CD4-positive, alpha-beta T cell treated with Interleukin-6 at 100 ng/mL for 8 hours (primary cell): ENCODE data around the gene NEU4.
"Not testable (repeated sequence)": the region's sequence is repeated elsewhere in the genome, so short reads cannot be mapped to it uniquely, and the experiment has no call there.

Experiments
- DNase-seq: peaks from one replicate; pipeline ENCODE4 v3.0.0-alpha.2; 2020; ENCODE audit warnings: mixed read lengths, low spot score

Gene NEU4

DNA sequence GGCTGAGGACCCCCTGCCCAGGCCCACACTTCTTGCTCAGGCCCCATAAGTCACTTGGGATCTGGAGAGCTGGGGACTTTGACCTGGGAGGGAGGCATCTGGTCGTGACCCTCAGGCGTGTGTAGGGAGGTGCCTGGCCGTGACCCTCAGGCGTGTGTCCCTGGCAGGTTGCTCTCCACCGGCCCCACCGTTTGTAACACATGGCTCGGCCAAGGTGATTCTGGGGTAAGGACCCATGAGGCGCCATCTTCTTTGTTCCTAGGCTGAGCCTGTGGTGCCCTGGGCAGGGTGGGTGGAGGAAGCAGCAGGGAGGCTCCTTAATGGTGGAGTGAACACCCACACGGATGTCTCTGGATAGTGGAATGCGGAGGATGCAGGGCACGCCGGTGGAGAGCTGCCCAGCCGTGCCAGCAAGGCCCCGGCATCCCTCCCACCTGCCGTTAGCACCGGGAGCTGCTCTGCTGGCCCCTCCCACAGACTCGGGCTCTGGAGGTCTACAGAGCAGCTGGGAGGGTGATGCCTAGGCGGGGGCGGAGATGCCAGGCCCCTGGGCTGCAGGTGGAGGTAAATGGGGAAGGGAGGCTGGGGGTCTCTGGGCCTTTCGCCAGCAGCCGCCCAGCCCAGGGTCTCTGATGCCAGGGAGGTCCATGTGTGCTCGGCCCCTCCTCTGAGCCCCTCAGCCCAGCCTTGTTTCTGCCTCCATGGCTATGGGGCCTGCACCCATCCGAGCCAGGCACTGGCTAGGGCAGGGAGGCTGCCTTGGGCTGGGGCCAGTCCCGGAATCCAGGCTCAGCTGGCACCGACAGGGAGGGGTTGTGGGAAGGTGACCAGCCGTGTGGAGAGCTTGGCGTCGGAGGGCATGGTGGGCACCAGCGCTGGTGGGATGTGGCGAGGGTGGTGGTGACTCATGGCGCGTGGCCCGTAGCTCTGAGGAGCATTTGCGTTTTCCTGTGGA is 33.5 kb upstream of the NEU4 start:
- no peak for DNase-seq

DNA sequence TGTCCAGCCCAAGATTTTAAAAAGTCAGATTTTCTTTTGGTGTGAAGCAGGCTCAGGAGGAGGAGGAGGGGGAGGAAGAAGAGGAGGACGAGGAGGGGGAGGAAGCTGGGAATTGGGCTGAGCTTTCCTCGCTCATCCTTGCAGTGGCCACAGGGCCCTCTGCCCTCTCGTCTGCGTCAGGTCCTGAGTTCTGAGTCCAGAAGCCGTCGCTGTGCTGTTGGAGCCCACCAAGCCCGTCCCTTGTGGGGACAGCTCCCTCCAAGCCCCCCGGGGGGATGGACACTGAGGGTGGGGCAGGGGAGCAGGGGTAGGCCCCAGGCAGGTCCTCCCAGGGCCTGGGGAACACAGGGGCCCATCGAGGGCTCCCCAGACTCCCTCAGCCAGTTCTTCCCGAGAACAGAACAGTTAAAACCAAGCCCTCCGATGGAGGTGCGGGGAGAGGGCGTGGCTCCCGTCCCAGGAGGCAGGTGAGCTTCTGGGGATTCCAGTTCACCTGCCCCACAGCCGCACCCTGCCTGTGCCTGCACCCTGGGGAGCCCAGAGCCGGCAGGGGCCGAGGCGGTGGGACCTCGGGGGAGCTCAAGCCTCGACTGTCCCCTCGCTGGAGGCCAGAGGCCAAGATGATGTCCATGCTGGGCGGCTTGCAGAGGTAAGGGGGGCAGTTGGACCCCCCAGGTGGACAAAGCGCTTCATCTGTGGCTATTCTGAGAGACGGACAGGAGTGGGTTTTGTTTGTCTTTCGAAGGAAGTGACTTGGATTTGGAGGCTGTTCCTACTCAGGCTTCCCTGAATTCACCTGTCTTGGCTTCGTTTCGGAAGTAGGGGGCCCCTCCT is 32.4 kb upstream of the NEU4 start, which contains the start of gene GAL3ST2:
Gene GAL3ST2 (plus strand): TSS at position 487 of the 834 bp plus-strand sequence. CDS start 134 bp downstream, at position 621.
- no peak for DNase-seq

DNA sequence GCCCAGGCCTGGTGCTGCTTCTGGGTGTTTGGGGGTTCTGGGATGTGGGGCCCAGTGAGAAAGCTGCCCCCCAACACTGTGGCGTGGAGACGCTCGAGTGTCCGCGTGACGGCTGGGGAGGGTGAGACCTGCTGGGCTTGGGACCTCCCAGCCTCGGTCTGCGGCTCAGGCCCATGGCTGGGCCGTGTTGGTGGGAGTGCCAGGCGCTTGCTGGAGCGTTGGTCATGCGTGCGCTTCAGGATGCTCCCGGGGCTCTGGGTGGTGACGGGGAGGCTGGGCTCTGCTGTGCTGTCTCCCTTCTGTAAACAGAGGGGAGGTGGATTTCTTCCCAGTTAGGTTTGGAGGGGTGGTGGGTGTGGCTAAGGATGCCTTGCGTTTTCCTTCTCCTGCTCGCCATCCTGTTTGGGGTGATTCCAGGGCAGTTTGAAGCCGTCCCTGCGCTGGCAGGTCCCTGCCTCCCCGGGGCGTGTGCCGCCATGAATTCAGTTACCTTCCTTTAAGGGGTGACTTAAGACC is 31.8 kb upstream of the NEU4 start:
- DNase-seq: no peak

DNA sequence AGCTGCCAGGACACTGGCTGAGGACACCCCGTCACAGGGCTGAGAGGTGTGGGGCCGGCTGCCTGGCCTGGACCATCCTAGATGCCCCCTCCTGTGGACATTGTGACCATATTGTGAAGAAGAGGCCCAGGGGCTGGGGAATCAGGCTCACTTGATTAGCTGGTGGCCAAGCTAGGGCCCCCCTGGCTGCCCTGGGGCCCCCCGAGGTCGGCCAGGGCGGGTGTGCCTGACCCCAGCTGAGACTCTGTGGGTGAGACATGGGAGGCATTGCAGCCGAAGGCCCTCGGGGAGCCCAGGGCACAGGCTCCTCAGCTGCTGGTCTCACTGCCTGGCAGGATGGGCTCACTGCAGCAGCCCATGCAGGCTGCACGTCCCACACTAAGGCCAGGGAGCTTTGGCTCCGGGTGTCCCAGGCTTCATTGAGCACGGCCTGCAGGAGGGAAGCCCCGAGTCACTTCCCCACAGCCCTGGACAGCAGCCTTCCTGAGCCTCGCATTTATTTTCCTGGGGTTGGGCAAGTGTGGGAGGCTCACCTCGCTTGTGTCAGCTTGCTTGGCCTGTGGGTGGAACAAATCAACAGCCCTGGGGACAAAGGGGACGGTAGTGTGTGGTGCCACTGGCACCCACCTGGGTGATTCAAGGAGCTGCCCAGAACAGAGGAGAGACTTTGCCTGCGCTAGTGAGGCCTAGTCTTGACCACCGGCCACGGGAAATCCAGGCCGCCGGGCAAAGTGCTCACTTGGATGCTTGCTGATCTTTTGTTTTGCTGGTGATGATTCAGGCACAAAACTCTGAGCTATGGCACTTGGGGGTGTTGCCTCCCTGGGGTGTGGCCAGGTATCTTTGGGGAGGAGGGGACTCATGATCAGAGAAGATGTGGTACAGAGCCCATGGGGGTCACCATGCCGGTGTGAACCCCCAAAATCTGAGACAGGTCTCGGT is 31.0 kb upstream of the NEU4 start:
- no peak for DNase-seq

DNA sequence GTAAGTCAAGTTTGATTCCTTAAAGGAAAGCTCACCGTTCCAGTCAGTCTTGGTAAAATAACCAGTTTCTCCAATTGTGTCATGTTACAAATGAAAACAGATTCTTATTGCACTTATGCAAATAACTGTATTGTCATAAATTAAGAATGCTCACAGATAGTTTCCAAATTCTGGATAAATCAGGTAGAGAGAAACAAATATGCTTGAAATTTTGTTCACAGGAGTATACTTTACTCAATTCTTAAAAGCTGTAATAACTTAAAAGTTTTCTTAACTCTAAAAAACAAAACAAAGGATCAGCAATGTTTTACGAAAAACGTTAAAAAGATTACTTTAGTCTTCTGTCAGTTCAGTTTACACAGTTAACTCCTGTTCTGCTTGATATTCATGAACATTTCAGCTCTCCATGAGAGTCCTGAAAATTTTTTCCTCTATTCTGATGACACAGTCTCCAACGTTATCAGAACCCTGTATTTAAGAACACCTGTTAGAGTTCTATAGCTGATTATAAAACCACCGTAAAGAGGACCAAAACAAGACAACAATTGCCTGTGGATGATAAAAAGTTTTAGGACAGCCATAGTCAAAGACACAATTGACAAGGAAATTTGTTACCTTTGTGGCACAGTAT is 27.9 kb upstream of the NEU4 start:
- no peak for DNase-seq

DNA sequence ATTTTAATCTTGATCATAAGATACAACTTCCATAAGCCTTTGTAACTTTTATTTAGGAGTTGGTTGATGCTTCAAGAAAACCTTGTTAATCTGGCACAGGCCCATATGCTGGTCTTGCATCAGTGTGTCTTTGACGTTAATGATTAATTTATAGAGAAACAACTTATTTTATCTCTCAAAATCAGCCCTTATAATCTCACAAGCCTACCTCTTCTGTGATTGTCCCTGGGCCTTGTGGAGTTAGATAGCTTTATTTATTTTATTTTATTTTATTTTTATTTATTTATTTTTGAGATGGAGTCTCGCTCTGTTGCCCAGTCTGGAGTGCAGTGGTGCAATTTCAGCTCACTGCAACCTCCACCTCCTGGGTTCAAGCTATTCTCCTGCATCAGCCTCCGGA is 26.9 kb upstream of the NEU4 start:
- not testable (repeated sequence) for DNase-seq

DNA sequence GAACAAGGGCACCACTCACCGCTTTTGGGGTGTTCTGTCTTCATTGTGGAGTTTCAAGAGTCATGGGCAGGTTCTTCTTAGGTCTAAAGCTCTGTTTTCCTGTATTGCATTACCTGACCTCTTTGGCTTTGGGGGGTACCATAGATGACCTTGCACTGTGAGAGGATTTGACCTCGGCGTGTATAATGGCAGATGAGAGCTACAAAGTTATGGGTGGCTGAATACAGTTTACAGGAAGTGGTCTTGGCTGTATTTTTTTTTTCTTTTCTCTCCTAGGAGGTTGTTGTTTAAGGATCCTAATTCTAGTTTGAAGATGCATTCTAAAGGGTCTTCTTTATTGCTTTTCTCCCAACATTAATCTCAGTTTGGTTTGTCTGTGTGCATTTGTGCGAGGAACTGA is 20.9 kb upstream of the NEU4 start:
- no peak for DNase-seq

DNA sequence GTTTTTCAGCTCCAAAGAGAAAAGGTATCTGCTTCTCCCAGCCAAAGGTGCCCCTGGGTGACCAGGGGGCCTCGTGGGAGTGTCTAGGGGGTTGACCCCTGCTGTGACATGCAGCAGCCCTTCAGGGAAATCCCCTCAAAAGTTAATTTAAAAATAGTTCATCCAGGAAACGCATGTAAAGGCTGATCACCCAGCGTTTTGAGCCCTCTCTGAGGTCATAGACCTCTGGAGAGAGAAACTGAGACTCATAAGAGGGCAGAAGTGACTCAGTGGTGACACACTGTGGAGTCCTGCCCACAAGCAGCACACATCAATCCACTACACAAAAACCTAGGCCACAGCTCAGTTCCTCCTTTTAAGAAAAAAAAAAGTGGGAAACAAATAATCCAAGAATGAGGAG is 20.4 kb upstream of the NEU4 start:
- DNase-seq: no peak

DNA sequence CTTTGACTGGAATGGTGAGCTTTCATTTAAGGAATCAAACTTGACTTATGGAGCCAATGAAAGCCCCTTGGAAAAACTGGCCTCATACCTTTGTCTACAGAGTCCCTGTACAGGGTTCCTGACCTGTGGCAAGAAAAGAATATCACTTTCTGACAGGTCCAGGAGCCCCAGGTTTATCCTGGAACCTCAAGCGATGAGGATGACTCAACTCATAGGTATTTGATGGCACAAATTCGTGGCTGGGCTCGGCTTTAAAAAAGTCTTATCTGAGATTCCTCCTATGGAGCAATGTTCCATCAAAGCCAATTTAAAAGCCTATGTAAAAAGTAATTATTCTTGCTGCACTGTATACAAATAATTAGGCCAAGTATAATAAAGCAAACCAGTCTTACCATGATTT is 17.6 kb upstream of the NEU4 start:
- not testable (repeated sequence) for DNase-seq

DNA sequence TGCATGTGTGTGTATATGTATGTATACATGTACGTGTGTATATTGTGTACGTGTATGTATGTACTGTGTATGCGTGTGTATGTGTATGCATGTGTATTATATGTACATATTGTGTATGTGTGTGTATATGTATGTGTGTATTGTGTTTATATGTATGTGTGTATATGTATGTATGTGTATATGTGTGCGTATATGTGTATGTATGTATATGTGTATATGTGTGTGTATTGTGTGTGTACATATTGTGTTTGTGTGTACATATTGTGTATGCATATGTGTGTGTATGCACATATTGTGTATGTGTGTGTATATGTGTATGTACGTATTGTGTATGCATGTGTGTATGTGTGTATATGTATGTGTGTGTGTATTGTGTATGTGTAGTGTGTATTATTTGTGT is 15.6 kb upstream of the NEU4 start:
- no peak for DNase-seq

DNA sequence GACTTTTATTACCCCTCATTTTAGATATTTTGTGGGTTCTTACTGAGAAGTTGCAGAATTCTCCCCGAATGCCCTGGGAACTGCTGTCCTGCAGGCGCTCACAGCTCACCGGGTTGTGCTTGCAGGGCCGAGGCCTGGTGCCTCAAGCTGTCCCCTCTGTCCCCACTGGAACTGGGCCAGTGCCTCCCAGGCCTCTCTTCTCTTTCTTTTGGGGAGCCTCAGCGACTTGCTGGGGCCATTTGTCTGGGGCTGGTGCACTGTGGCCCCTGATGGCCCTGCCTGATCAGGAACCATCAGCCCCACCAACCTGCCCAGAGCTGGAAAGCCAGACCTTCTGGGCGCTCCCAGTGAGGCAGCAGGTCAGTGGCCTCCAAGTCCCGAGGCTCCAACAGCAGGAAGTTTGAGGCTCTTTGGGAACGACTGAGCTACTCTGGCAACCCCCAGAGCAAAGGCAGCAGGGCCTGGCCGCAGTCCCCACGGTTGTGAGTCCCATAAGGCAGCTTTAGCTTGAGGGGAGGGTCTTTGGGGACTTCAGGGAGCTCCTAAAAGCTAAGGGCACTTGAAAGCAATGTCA is 14.7 kb upstream of the NEU4 start:
- DNase-seq: no peak

DNA sequence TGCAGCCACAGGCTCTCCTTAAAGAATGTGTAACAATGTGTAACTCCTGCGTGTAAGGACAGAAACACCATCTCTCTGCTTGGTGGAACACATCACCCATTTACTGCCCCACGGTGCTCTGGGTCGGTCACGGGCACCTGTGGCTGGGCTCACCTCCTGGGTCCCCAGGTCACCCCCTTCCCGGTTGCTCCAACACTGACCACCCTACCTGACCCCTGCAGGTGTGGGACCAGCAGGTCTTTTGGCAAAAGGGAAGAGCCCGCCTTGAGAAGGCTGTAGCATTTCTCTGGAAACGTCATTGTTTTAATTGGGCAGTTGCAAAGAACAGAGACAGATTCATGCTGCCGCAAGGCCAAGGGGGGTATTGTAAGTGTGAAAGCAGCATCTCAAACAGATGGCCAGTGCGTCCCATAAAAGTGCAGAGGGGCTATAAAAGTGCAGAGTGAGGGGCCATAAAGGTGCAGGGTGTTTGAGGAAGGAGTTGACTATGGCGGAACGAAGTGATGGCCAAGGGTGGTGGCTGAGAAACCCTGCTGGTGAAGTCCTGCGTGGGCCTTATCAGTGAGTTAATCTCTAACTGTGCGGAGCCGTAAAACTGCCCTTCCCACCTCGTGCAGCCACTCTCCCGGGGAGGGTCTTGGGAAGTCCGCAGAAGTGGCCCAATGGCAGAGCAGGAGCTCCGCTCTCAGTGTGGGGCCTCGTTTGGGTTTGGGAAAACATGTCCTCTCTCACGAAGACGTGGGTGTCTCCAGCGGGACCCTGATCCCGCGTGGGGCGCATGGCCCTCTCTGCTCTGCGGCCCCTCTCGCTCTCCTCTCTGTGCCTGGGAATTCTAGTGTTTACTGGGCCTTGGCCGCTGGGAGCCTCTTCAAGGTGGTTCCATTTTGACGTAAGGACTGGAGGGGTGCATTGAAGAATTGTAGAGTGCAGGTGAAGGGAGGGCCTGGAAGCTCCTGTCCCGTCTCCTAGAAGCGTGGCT is 13.7 kb upstream of the NEU4 start:
- no peak for DNase-seq

DNA sequence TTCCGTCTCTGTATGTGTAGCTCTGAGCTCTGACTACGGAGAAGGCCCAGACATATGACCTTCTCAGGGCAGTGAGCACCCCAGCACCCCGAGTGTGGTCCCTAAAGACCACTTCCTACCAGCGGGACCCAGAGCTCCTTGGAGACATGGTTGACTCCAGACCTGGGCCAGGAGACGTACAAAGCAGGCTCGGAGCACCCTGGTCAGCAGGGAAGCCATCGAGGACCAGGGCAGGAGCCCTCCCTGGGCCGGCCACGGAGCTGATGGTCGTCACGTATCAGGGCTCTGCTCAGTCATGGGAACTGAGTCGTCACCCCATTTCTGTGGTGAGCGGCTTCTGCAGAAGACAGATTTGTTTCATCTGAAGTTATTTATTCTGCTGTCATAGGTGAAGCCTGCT is 12.8 kb upstream of the NEU4 start:
- DNase-seq: no peak

DNA sequence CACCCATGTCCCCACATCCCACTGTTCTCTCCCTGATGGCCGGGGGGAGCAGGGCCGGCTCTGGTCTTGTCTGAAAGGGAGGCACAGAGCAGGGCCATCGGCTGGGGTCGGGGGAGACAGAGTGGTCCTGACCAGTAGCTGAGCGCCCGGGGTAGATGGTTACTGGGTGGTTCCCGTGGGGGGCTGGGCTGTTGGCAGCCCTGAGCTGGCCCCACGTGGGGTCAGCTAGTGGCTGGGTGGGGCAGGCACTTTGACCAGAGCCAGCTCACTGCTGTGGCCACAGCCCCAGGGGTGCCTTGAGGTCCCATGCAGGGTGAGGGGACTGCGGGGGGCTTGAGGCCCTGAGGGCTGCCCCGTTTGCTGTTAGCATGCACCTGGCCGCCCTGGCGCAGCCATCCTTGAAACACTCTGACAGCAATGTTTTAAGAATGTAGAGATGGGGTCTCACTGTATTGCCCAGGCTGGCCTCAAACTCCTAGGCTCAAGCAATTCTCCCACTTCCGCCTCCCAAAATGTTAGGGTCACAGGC is 12.3 kb upstream of the NEU4 start:
- DNase-seq: no peak

DNA sequence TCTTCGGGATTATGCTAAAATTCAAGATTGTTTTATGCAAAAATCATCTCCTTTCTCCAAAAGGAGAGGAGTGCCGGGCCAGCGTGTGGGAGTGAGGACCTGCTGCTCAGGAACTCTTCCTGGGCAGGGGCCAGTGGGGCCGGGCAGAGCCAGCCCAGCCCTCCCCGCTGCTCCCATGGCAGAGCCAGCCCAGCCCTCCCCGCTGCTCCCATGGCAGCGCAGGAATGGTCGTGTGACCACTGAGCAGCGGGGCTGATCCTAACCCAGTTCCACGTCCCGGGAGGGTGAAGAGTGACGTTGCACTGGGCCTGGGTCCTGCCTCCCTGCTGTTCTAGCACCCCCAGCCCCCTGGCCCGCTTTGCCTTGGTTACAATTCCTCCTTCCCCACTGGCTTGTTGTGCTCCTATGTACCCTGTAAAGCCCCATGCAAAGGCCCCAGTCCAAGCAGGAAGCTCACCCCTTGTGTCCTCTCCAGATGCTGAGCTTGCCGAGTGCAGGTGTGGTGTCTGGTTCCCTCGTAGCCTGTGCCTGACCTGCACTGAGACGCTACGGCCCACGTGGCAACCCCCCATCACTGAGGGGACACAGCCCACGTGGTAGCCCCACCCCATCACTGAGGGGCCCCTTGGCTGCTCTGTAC is 11.4 kb upstream of the NEU4 start:
- DNase-seq: no peak

DNA sequence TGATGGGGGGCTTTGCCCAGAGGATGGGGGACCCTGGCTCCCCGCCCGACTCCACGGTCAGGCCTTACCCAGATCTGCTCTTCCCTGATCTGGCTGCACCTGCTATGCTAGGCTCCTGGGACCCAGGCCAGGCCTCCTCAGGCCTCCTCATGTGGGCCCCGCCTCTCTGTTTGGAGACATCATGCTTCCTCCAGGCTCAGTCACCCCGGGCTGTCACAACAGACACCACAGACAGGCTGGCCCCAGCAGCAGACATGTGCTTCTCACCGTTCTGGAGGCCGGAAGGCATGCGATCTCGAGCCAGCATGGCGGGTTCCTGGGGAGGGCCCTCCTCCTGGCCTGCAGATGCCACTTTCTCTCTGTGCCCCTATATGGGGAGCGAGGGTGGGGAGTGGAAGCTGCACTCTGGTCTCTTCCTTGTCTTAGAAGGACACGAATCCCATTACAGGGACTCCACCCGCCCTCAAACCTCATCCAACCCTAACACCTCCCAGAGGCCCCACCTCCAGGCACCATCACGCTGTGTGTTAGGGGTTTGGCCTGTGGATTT is 10.8 kb upstream of the NEU4 start:
- no peak for DNase-seq

DNA sequence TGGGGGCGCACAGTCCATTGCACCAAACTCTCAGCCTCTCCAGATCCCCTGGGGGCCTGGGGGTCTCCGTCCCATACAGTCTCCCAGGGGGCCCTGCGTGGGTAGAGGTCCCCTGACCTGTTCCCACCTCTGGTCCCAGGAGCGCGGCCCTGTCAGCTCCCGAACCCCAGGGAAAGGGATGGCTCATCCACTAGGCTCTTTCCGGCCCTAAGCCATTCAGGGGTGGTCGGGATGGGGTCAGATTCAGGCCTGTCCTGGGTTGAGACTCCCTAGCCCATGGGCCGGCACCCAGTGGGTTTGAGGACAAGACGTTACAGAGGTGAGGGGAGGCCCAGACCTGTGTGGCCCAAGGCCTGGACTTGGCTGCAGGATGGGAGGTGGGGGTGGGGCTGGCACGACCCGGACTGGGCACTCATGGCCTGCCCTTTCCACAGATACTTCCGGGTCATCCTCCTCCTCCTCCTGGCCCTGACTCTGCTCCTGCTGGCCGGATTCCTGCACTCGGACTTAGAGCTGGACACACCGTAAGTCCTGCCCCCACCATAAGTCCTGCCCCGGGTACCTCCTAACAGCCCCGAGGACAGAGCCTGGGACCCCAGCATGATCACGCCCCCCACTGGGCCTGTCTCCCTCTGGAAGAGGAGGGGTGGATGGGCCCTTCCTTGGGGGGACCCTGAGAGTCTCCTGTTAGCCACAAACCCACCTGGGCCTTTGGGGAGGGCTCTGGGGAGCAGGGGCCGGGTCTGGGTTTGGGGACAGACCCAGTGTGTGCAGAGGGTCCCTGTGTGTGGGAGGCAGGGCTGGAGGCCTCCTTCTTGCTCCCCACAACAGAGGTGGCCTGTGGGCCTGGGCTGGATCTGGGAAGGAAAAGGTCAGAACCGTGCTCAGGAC is 10.1 kb upstream of the NEU4 start:
- DNase-seq: no peak
